Activated T-helper 9 cell treated with anti-CD3 and anti-CD28 coated beads, Interleukin-2, amount 50 U/mL, for 16 hours (primary cell): ENCODE data around the gene SLC5A2.
"Not testable (repeated sequence)": the region's sequence is repeated elsewhere in the genome, so short reads cannot be mapped to it uniquely, and the experiment has no call there.

Experiments used
- DNase-seq: peaks from one replicate; pipeline ENCODE4 v3.0.0-alpha.2; 2020; ENCODE audit warnings: low read depth

SLC5A2 gene

GRCh38 chr16:31475946-31476302 is 7.0 kb upstream of the SLC5A2 start:
- DNase-seq = no peak

- peak; percentile 80 for DNase-seq
Measured at GRCh38 chr16:31476303-31477219, 6.4 kb upstream of the SLC5A2 start.

DNA sequence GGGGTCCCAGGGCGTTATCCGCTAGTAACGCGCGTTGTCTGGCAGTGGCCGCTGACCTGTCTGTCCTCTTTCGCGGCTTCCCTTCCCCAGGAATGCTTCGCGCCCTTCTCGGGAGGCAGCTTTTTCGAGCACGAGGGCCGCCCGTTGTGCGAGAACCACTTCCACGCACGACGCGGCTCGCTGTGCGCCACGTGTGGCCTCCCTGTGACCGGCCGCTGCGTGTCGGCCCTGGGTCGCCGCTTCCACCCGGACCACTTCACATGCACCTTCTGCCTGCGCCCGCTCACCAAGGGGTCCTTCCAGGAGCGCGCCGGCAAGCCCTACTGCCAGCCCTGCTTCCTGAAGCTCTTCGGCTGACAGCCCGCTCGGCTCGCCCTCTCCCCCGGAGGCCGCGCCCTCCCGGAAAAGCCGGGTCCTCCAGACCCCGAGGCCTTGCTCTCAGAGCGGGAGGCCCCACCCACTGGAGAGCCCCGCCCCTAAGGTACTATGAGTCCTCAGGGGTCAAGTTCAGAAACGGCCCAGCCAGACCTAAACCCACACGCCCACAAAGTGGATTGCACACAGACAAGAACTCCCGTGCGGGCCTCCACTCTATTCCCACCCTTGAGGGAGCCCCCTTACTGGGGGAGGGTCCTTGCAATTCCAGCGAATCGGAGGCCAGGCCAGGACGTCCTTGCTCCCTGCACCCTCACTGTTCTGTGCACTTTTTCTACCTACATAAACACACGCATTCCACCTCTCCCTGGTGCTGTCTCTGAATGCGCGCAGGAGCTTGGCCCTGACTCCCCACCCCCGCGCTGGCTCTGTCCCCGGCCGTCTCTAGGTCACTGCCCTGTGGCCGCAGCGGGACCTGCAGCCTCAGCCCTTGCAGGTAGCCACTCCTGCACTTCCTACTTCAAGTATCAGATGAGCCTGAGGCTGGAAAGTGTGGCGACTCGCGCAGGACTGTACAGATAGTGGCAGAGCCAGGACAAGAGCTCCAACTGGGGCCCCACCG is 5.4 kb upstream of the SLC5A2 start:
- DNase-seq = no peak

GRCh38 chr16:31478956-31479355 is 4.0 kb upstream of the SLC5A2 start:
- DNase-seq = no peak

DNA sequence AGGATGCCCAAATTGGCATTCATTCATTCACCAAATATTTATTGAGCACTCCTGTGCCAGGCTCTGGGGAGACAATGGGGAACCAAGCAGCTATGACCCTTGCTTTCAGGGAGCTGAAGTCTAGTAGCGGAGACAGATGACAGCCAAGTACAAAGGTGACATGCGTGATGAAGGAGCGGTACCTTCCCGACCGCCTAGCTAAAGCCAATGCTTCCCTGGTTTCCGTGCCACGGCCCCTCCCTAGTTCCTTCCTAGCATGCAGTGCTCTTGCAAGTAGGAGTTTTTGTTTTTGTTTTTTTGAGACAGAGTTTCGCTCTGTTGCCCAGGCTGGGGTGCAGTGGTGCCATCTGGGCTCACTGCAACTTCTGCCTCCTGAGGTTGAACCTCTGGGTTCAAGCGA is 3.2 kb upstream of the SLC5A2 start:
- no peak for DNase-seq

DNA sequence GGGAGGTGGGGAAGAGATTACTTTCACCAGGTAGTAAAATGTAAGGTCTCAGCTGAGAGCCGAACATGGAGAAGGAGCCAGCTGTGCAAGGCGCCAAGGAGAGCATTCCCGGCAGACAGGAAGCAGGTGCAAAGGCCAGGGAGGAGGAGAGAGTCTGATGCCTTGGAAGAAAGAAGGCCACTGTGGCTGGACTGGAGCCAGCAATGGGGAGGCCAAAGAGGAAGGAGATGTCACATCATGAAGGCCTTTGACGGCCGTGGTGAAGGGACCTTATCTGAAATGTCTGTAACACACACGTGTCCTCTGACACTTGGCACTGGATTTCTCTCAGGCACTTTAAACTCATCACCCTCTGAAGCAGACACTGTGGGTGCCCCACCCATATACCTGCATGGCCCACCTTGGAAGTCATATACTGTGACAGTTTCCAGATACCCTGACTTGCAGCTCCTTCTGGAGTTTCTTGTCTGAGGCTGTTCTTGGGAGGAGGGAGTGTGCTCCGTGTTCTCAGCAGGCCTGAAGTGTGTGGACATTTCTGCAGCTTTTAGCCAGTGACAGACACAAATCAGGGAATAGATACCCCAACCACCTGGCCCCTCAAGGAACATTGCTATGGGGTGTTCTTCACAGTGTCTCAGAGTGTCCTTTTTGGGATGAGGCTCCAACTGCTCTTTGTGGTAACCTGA is 1.9 kb upstream of the SLC5A2 start:
- no peak for DNase-seq

- not testable (repeated sequence) for DNase-seq
Measured at GRCh38 chr16:31484048-31484447, 1.1 kb downstream of the SLC5A2 start.

- DNase-seq = no peak
Measured at GRCh38 chr16:31484491-31485171, 1.7 kb downstream of the SLC5A2 start.

DNA sequence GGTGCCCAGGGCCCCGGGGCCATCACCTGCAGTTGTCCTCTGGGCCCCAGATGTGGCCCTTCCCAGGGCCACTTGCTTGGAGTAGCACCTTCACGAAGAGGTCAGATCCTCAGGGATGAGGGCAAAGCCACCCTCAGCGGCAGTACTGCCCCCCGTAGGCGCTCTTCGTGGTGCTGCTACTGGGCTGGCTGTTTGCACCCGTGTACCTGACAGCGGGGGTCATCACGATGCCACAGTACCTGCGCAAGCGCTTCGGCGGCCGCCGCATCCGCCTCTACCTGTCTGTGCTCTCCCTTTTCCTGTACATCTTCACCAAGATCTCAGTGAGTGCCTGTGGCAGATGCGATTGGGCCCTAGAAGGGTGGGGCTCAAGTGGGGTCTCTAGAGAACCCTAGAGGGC is 2.6 kb downstream of the SLC5A2 start:
- DNase-seq = no peak

GRCh38 chr16:31486045-31486444 is 3.1 kb downstream of the SLC5A2 start:
- no peak for DNase-seq

DNA sequence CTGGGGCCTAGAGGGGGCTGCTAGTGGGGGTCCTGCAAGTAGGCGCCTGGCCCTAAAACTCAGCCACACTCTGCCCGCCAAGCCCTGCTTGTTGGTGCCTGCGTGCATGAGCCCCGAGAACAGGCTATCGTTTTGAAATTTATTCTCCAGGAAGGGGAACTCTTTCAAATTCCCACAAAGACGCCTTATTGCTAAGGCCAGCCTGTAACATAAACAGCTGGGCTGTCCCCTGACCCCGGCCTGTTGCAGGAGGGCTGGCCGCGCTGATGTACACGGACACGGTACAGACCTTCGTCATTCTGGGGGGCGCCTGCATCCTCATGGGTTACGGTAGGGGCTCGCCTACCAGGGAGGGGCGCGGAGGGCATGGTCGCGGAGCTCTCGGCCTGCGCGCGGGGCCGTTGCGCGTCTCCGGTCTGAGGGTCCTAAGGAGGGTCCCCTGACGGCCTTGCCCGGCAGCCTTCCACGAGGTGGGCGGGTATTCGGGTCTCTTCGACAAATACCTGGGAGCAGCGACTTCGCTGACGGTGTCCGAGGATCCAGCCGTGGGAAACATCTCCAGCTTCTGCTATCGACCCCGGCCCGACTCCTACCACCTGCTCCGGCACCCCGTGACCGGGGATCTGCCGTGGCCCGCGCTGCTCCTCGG is 4.3 kb downstream of the SLC5A2 start:
- no peak for DNase-seq

GRCh38 chr16:31487720-31488467 is 5.0 kb downstream of the SLC5A2 start:
- peak; percentile 56 for DNase-seq

DNA sequence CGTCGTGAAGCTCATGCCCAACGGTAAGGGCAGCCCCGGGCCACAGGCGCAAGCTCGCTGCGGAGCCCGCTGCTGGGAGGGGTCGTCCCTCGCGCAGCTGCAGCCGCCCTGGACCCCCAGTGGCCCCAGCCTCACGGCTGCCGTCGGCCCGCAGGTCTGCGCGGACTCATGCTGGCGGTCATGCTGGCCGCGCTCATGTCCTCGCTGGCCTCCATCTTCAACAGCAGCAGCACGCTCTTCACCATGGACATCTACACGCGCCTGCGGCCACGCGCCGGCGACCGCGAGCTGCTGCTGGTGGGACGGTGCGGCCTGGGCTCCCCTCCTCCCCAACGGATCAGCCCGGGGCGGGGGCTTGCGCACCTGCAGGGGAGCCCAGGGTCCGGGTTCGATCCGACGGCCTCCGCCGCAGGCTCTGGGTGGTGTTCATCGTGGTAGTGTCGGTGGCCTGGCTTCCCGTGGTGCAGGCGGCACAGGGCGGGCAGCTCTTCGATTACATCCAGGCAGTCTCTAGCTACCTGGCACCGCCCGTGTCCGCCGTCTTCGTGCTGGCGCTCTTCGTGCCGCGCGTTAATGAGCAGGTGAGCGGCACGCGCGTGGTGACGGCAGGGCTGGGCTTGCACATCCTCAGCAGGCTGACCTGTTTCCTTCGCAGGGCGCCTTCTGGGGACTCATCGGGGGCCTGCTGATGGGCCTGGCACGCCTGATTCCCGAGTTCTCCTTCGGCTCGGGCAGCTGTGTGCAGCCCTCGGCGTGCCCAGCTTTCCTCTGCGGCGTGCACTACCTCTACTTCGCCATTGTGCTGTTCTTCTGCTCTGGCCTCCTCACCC is 5.8 kb downstream of the SLC5A2 start:
- no peak for DNase-seq

DNA sequence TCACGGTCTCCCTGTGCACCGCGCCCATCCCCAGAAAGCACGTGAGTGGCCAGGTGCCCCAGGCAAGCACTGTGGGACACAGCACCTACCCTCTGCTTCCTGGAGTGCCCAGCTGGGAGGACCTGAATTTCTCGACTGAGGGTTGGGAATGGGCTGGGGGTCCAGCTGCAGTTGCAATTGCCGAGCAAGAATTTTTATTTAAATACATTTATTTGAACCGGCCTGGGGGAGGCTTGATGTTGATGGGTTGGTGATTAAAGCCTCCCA is 6.3 kb downstream of the SLC5A2 start:
- no peak for DNase-seq

GRCh38 chr16:31489616-31490584 is 7.0 kb downstream of the SLC5A2 start:
- no peak for DNase-seq

- DNase-seq = no peak
Measured at GRCh38 chr16:31491778-31492418, 9.0 kb downstream of the SLC5A2 start.

- DNase-seq = no peak
Measured at GRCh38 chr16:31493506-31494125, 10.7 kb downstream of the SLC5A2 start.

- no peak for DNase-seq
Measured at GRCh38 chr16:31496670-31497069, 13.7 kb downstream of the SLC5A2 start.
